ENCODE results near the gene ANKRD12. TPM values are rescaled to one million over a fixed set of nuclear protein-coding genes. Genes with fewer than 3 reads are reported as not detected.

The ANKRD12 gene
- total and polyA plus RNA-seq, 2 of the 4 experiments (the other 2 are of a cell fraction) = 2.6 to 12.9 TPM

- Histone ChIP-seq H2BK20ac (ENCODE audit: low read depth, low read length) (no peak overlapping the region), H3K27me3 (ENCODE audit: control insufficient read depth, insufficient read depth, low read length) (no peaks in the 10 kb centered on the region), H2BK5ac (ENCODE audit: low read depth, low read length, poor library complexity, severe bottlenecking) (no peak overlapping the region), H3K14ac (replicated peaks; ENCODE audit: low read depth, low read length) (no peak overlapping the region), H3K9me3 (ENCODE audit: control insufficient read depth, insufficient read depth, low read length) (no peaks in the 10 kb centered on the region), H2BK15ac (ENCODE audit: low read depth, low read length) (no peak overlapping the region), H3K18ac (ENCODE audit: low read depth, low read length) (no peak overlapping the region), H2AFZ (replicated peaks; ENCODE audit: low read length, poor library complexity) (no peak overlapping the region), H4K20me1 (ENCODE audit: insufficient read depth, low read length) (peaks cover 38% of the 10 kb centered on the region), H3K4me1 (ENCODE audit: control insufficient read depth, insufficient read depth, low read length) (no peaks in the 10 kb centered on the region), H3K4ac (ENCODE audit: low read depth, low read length) (no peak overlapping the region), H3K23ac (ENCODE audit: low read depth, low read length) (no peak overlapping the region), H2AK9ac (replicated peaks; ENCODE audit: low read depth, low read length, poor library complexity) (no peak overlapping the region), H3K36me3 (ENCODE audit: control insufficient read depth, insufficient read depth, low read length) (peaks cover 4% of the 10 kb centered on the region), H3K9me1 (ENCODE audit: insufficient read depth, low read length) (peaks cover 12% of the 10 kb centered on the region), H2BK120ac (ENCODE audit: low read depth, low read length) (no peak overlapping the region), H3K4me3 (ENCODE audit: insufficient read depth, low read depth, low read length) (no peak overlapping the region), H3K56ac (ENCODE audit: extremely low read depth, insufficient read depth, low read length) (no peak overlapping the region), H4K5ac (ENCODE audit: low read depth, low read length) (no peak overlapping the region), H3K9ac (ENCODE audit: low read depth, low read length) (no peak overlapping the region), H3K79me1 (ENCODE audit: low read depth in 1 of 2, low read length in 2 of 2) (peaks cover 20 to 73% of the 10 kb centered on the region in 2 experiments), H4K8ac (ENCODE audit: low read depth in 2 of 2, low read length in 2 of 2) (no peak overlapping the region), H3K27ac (ENCODE audit: insufficient read depth, low read length) (no peak overlapping the region), H2AK5ac (ENCODE audit: low read depth, low read length) (no peak overlapping the region), H3K4me2 (ENCODE audit: low read depth, low read length) (no peak overlapping the region), H4K91ac (ENCODE audit: insufficient read depth, low read depth, low read length) (no peak overlapping the region)
- TF ChIP-seq CEBPB (IDR thresholded peaks at IDR 0.05; ENCODE audit: low read depth, low read length) = no peak
- TF ChIP-seq FOS (IDR thresholded peaks at IDR 0.05; ENCODE audit: low read depth, low read length) = no peak
- no peak for TF ChIP-seq CTCF (conservative IDR thresholded peaks at IDR 0.05; ENCODE audit: low read depth, low read length)
- TF ChIP-seq RAD21 (IDR thresholded peaks at IDR 0.05; ENCODE audit: low read length) = no peak
- TF ChIP-seq MAZ (IDR thresholded peaks at IDR 0.05; ENCODE audit: borderline replicate concordance, low read depth, low read length) = no peak
- TF ChIP-seq SMC3 (IDR thresholded peaks at IDR 0.05; ENCODE audit: low read depth, low read length) = no peak
- TF ChIP-seq CHD1 (IDR thresholded peaks at IDR 0.05; ENCODE audit: low read depth, low read length) = no peak
- TF ChIP-seq RCOR1 (IDR thresholded peaks at IDR 0.05; ENCODE audit: insufficient replicate concordance, low read length) = no peak
- no peak for TF ChIP-seq NFE2L2 (IDR thresholded peaks at IDR 0.05; ENCODE audit: low read depth, low read length)
- no peak for TF ChIP-seq POLR2A (IDR thresholded peaks at IDR 0.05; ENCODE audit: low read depth, low read length)
- TF ChIP-seq BHLHE40 (IDR thresholded peaks at IDR 0.05; ENCODE audit: low read depth, low read length) = no peak
- no peak for TF ChIP-seq ELK1 (IDR thresholded peaks at IDR 0.05; ENCODE audit: borderline replicate concordance, low read depth, low read length)
- no peak for TF ChIP-seq USF2 (IDR thresholded peaks at IDR 0.05; ENCODE audit: low read depth, low read length)
- TF ChIP-seq MAFK (IDR thresholded peaks at IDR 0.05; ENCODE audit: low read depth, low read length) = no peak
- TF ChIP-seq RFX5 (IDR thresholded peaks at IDR 0.05; ENCODE audit: low read depth, low read length) = no peak
- TF ChIP-seq MXI1 (IDR thresholded peaks at IDR 0.05; ENCODE audit: borderline replicate concordance, low read depth, low read length) = no peak
- dilution Hi-C loops (cut with HindIII; ENCODE audit: low sequenced_read_pairs, unreplicated experiment) = no loop called here
- ChIA-PET CTCF (no interaction called here), POLR2A (ENCODE audit: unreplicated experiment) (interaction anchor here (0.5 kb wide), 1 partner anchor 156 kb away, joined by 3 read pairs; the partner anchor contains the start of gene TWSG1)
- in situ Hi-C loops (cut with MboI; ENCODE audit: low sequenced_read_pairs) = no loop called here
- no peak for ATAC-seq (ENCODE audit: low read depth)
- WGBS, 2 experiments (ENCODE audit: extremely low coverage in 2 of 2, insufficient read length in 1 of 2) = no CpG with 5 or more reads among the region's 1 CpG
- no TSS peak for BruUV-seq (replicated peaks)
- intact Hi-C loops (cut with micrococcal nuclease) = no loop called here
- DNase-seq = no peak
These were observed 42.0 kb downstream of the ANKRD12 start for GRCh38 chr18:9178557-9178956.
